ENCODE results near the gene NDUFS8.

NDUFS8 gene

DNA sequence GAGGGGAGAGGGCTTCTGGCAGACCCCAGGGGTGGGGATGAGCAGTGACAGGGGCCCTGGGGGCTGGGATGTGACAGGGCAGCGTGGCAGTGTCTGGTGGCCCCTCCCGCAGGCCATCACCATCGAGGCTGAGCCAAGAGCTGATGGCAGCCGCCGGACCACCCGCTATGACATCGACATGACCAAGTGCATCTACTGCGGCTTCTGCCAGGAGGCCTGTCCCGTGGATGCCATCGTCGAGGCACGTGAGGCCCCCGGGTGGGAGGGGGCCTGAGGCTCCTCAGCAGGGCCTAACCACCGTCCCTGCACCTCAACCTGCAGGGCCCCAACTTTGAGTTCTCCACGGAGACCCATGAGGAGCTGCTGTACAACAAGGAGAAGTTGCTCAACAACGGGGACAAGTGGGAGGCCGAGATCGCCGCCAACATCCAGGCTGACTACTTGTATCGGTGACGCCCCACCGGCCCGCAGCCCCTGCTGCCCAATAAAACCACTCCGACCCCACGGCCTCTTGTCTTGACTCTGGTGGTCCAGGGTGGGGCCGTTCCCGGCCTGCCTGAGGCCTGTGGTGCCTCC lies 5.7 kb downstream of the NDUFS8 start:
- DNase-seq (ENCODE audit: low read depth in 2 of 2), result no peak

DNA sequence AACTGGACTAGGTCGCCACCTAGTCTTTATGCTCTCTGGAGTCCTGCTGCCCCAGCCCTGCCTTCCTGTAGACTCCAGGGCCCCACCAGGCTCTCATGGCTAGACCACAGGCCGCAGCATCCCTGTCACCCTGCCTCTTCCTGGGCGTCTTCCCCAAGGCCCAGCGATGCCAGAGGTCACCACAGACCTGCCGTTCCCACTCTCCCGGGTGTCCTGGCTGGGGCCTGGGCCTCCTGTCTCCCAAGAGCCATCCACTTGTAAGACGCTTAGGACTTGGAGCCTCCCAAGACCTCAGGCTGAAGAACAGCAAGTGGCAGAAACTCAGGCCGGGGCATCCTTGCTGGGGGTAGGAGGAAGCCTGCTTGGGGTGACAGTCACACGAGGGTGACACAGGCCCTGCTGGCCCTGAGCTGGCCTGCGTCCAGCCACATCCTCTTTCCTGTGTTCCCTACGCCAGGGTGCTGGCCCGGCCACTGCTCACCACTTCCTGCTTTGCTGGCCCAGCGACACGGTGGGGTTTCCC lies 6.3 kb downstream of the NDUFS8 start:
- DNase-seq (ENCODE audit: low read depth in 2 of 2), result no peak

DNA sequence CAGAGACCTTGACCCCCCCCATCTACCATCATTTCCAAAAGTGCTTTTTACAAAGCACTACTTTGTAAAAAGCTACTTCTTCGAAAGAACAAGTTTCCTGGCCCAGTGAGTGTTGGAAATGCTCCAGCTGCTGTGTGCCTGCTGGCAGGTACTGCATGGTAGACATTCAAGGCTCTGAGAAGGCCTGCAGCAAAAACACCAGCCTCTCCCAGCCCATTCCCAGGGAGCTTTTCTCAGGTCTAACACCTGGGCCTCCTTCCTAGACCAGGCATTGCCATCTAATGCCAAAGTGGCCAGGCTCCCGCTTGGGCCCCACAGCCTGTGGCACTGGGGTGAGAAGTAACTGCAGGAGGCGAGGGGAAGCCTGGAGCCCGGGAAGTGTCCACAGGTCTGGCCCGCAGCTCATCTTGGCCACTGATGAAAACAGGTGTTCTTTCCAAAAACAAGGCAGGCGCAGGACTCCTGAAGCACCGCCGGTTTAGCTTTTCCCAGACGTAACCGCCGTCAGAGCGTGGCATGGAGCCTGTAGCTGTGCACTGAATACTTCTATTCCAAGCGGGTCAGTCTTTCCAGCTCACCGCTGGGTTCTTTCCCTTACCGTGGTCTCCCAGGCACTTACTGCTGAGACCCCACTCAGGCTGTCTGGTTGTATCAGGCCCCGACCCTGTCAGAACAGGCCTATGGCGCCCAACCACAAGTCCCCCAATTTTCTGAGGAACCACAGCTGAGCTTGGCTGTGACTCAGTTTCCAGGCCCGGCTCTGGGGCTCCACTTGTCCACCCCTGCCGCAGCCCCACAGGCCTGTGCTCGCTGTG lies 7.1 kb downstream of the NDUFS8 start:
- no peak for DNase-seq (ENCODE audit: low read depth in 2 of 2)

DNA sequence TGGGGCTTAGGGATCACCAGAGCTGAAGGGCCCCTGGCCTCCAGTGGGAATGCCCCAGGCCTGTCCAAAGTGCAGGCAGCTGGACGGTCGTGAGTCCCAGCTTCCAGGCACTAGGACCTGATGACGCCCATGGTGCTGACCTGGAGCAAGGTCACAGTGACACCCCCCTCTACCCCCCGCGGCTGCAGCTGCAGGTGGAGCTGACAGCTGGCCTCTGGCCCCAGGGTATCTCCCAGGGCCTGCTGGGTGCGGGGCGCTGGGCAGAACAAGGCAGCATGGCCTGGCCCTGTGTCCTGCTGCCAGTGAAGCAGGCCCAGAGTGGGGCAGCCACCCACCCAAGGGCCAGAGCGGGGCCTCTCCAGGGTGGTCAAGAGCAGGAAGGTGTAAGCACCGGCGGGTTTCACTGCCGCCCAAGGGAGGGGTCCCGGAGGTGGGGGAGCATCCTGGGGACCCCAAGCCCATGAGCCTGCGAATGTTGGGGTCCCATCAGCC lies 7.8 kb downstream of the NDUFS8 start:
- no peak for DNase-seq (ENCODE audit: low read depth in 2 of 2)

DNA sequence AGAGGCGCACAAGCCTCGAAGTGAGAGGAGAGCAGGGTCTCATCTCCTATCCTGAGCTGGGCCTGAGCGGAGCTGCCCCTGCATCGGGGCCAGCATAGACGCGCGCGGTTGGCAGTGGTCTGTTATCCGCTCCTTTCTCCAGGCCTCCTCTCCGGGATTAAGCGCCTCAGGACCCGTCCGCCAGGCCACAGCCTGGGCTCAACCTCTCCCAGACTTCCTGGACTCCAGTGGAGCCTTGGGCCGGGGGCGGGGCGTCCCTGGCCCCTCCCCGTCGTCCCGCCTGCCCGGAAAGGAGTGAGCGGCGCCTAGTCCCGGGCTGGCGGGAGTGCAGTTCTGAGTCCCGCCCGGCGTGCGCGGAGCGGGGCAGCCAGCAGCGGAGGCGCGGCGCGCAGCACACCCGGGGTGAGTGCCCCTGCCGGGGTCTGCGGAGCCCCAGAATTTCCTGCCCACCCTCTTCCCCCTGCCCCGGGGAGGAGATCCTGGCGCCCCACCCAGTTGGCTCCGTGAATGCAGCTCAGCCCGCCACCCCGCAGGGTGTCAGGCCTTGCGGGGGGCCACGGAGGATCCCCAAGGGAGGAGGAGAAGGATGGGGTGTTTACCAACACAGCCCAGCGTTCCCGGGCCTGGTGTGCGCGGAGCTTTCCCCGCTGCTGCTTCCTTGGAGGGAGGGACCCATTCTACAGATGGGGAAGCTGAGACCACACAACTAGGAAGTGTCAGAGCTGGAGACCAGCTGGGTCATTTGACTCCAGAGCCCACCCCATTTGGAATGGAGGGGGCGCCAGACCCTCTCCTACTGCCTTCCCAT lies 8.4 kb downstream of the NDUFS8 start, which contains the start of gene TCIRG1:
TSS of gene TCIRG1 (plus strand) at position 308 of the 808 bp plus-strand sequence. CDS start 2,247 bp downstream, outside the sequence.
- DNase-seq (ENCODE audit: low read depth in 2 of 2), result peak; percentile 9 to 34

DNA sequence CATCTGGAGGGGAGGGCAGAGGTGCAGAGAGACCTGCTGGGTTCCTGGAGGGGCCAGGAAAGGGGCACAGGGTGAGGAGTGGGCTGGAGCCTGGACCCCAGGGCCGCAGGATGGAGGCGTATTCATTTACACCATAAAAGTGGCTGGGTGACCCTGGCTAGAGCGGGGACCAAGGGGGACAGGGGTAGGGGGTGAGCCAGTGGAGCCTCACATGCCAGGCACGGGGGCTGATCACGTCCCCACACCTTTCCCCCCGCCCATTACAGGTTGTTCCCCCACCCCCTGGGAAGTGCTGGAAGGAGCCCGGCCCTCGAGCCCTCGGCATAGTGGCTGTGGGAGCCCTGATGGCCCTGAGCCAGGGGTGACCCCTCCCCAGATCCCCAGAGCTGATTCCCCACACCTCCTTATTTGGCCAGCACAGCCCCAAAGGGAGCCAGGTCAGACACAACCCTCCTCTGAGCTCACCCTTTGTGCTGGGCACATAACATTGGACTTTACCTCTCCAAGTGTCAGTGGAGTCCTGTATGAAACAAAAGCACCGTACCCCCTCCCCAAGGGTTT lies 9.1 kb downstream of the NDUFS8 start:
- DNase-seq (ENCODE audit: low read depth in 2 of 2), result no peak

DNA sequence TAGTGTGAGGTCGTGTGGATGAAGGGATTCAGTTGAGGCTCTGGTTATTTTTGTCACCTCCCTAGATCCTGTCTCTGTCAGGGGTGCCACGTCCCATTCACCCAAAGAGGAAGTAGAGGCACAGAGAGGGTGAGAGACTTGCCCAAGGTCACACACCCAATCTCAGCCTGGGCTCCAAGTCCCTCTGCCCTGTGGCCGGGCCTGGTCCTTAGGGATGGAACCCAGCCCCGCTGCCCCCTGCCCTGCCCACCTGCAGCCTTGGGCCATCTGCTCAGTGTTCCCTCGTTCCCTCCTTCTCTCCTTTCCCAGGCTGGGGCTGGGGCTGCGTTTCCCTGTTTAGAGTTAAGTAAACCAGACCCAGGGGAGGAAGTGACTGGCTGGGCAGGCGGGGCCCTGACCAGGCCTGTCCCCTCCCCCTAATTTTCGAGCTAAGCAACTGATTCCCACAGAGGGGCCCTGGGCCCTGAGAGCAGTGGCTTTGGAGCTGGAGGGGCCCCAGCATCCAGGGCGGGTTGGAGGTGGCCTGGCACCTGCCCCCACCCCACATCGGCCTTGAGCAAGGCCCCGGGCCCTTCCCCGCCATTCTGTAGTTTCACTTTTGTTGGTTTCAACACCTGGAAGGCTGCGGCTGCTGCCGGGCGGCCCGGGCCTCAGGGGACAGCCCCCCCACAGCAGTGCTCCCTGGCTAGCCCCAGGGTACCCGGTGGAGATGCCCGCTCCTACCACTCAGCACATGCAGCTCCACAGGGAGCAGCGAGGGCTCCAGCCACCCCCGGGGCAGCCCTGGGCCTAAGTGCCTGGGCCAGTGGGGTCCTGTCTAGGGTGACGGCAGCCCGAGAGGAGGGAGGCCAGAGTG lies 9.8 kb downstream of the NDUFS8 start:
- DNase-seq (ENCODE audit: low read depth in 2 of 2), result no peak

DNA sequence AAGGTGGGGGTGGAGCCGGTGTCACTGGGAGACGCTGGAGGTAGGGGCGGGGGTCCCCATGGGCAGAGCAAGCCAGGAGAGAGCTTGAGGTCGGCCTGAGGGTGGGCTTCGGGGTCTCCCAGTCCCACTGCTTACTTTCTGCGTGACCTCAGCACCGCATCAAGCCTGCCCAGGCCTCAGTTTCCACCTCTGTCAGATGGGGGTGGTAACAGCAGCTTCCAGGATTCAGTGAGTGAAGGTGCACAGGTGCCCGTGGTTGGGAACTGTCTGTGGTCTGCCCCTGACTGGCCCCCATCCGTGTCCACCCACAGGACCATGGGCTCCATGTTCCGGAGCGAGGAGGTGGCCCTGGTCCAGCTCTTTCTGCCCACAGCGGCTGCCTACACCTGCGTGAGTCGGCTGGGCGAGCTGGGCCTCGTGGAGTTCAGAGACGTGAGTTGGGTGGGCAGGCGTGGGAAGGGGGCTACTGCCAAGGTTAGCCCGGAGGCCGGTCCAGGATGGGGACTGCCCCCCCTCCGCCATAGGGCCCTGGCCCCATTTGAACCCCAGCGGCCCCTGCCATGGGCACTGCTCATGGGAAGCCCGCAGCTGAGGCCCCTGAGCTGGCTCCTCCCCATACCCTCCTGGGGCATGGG lies 10.6 kb downstream of the NDUFS8 start:
- DNase-seq (ENCODE audit: low read depth in 2 of 2), result no peak

DNA sequence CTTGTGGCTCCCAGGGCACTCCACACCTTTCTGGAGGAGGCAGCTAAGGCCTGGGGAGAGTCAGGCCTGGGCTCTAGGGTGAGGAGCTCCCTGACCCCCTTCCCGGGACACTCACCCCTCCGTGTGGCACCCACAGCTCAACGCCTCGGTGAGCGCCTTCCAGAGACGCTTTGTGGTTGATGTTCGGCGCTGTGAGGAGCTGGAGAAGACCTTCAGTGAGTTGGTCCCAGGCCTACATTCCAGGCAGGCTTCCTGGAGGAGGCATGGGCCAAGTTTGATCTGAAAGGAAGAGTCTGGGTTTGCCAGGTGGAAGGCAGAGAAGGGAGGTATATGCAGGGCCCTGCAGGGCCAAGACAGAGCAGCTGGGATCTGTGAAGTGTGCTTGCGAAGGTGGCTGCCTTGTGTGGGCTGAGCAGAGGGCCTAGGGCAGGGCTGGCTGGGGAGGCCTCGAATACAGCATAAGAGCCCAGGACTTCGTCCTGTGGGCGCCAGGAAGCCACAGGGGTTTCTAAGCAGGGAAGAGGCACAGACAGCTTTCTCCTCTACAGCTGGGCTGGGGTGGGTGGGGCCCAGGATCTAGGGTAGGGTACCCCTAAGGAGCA lies 11.2 kb downstream of the NDUFS8 start:
- no peak for DNase-seq (ENCODE audit: low read depth in 2 of 2)

DNA sequence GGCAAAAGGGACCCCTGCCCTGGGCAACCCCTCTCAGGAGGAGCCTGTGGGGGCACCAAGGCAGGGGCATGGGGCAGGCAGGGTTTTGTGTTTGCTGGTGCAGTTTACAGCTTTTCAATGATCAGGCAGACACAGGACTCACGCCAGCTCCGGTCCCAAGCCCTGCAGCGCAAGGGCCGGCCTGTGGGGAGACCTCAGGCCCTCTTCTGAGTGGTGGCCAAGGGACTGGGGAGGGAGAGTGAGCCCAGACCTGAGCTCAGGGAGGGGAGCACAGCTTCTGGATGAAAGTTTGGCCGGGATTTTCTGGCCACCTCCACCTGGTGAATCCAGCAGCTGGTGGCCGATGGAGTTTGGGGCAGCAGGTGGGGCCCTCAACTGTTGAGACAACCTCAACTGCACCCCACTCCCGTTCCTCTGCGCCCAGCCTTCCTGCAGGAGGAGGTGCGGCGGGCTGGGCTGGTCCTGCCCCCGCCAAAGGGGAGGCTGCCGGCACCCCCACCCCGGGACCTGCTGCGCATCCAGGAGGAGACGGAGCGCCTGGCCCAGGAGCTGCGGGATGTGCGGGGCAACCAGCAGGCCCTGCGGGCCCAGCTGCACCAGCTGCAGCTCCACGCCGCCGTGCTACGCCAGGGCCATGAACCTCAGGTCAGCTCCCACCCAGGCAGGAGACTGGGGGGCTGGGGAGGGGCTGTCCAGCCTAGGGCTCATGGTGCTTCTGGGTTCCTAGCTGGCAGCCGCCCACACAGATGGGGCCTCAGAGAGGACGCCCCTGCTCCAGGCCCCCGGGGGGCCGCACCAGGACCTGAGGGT lies 11.9 kb downstream of the NDUFS8 start:
- DNase-seq (ENCODE audit: low read depth in 2 of 2), result no peak

DNA sequence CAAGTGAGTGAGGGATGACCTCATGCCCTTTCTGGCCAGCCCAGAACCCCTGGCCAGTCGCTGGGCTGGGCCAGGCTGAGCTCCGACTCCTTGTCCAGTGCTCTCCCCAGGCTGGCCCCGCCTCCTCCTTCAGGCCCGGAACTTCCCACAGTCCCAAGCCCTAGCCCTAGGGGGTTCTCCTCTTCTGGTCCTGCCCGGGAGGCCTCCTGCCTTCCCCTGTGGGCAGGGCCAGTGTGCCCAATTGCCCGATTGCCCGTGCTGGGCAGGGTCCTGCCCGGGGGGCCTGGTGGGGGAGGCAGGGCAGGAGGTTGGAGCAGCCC lies 12.5 kb downstream of the NDUFS8 start:
- DNase-seq (ENCODE audit: low read depth in 2 of 2), result no peak

DNA sequence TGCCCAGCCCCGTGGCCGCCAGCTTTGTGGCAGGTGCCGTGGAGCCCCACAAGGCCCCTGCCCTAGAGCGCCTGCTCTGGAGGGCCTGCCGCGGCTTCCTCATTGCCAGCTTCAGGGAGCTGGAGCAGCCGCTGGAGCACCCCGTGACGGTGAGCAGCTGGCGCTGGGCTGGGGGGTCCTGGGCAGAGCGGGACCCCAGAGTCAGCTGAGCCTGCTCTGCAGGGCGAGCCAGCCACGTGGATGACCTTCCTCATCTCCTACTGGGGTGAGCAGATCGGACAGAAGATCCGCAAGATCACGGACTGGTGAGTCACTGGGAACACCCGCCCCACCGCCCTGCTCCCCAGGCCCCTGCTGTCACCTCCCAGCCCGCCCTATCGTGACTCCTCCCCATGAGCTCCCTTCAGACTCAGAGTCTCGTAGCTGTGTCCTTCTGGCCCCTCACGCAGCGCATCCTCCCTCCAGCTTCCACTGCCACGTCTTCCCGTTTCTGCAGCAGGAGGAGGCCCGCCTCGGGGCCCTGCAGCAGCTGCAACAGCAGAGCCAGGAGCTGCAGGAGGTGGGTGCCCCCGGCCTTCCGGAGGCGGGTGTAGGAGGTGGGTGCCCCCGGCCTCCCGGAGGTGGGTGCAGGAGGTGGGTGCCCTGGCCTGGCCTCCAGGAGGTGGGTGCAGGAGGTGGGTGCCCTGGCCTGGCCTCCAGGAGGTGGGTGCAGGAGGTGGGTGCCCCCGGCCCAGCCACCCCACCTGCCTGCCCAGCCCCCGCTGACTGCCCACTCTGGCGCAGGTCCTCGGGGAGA lies 13.1 kb downstream of the NDUFS8 start:
- no peak for DNase-seq (ENCODE audit: low read depth in 2 of 2)

DNA sequence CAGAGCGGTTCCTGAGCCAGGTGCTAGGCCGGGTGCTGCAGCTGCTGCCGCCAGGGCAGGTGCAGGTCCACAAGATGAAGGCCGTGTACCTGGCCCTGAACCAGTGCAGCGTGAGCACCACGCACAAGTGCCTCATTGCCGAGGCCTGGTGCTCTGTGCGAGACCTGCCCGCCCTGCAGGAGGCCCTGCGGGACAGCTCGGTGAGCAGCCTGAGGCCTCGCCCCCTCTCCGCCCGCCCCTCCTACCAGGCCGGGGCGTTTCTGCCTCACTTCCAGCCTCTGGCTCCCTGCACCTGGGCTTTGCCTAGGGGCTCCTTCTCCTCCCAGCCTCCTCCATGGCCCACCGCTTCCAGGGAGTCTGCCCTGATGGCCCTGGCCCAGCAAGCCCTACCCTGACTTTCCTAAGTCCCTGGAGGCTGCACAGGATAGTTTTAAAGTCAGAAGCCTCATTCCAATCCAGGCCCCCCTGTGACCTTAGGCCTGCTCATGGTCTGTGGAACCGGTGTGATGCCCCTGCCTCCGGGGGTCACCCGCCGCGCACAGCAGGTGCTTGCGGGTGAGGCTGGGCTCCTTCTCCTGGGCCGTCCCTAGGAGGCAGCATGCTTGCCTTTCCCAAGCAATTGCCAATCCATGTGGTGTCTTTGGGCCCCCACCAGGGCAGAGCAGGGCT lies 13.8 kb downstream of the NDUFS8 start:
- no peak for DNase-seq (ENCODE audit: low read depth in 2 of 2)

DNA sequence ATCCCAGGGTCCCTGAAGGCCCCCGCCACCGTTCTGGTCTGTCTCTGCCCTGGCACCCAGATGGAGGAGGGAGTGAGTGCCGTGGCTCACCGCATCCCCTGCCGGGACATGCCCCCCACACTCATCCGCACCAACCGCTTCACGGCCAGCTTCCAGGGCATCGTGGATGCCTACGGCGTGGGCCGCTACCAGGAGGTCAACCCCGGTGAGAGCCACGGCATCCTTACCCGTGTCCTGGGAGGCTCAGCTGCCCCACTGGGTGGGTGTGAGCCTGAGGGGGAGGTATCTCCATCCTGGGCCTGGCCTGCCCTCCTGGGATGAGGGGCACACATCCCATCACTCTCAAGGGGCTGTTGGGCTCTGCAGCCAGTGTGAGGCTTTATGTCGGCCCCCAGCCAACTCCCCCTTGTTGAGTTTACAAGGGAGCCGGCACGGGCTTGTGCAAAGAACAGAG lies 14.4 kb downstream of the NDUFS8 start:
- no peak for DNase-seq (ENCODE audit: low read depth in 2 of 2)

DNA sequence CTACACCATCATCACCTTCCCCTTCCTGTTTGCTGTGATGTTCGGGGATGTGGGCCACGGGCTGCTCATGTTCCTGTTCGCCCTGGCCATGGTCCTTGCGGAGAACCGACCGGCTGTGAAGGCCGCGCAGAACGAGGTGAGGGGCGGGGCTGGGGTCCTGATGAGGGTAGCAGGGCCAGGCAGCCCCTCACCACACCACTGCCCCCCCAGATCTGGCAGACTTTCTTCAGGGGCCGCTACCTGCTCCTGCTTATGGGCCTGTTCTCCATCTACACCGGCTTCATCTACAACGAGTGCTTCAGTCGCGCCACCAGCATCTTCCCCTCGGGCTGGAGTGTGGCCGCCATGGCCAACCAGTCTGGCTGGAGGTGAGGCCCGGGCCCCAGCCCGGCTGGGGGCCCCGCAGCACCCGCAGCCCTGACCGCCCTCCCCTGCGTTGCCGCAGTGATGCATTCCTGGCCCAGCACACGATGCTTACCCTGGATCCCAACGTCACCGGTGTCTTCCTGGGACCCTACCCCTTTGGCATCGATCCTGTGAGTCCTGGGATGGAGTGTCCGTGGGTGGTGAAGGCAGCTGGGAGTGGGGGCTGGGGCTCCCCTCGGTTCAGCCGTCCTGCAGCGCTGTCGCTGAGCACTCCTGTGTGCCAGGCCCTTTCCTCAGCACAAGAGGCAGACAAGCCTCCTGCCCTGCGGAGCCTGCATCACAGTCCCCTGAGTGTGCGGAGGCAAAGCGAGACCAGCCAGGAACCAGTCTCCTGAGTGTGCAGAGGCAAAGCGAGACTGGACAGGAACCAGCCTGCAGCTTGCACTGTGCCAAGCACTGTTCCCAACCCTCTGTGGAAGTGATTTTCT lies 17.2 kb downstream of the NDUFS8 start:
- DNase-seq (ENCODE audit: low read depth in 2 of 2), result no peak

DNA sequence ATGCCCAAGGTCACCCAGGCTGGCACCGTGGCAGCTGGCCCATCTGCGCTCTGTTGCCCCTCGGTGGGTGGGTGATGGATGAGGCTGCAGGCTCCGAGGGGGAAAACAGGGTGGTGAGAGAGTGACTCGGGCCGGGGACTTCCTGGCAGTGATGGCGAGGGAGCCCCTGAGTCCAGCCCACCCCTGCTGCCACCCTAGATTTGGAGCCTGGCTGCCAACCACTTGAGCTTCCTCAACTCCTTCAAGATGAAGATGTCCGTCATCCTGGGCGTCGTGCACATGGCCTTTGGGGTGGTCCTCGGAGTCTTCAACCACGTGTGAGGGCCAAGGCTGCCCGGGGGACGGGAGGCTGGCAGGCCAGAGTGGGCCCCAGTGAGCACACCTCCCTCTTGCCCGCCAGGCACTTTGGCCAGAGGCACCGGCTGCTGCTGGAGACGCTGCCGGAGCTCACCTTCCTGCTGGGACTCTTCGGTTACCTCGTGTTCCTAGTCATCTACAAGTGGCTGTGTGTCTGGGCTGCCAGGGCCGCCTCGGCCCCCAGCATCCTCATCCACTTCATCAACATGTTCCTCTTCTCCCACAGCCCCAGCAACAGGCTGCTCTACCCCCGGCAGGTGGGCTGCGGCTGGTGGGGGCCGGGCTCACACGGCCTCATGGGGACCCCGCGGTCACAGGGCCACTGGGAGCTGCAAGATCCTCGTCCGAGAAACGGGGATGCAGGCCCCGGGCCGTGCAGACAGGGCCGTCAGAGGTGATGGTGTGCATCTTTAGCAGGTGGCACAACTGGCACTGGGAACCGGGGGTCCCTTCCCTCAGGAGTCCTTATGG lies 18.4 kb downstream of the NDUFS8 start:
- DNase-seq (ENCODE audit: low read depth in 2 of 2), result no peak
